IPS-15b (cell line): ENCODE results near the gene SRGAP2B.
"Not testable (repeated sequence)": the region's sequence is repeated elsewhere in the genome, so short reads cannot be mapped to it uniquely, and the experiment has no call there.

Experiments
- H3K27me3 ChIP-seq: one replicate; pipeline ENCODE4 v1.6.1; 2013; ENCODE audit warnings: low read length; ENCODE audit not compliant: control insufficient read depth, insufficient read depth
- H3K36me3 ChIP-seq: one replicate; pipeline ENCODE4 v1.6.1; 2013; ENCODE audit warnings: low read length; ENCODE audit not compliant: control insufficient read depth, insufficient read depth
- H3K4me1 ChIP-seq: one replicate; pipeline ENCODE4 v1.6.1; 2013; ENCODE audit warnings: mild to moderate bottlenecking, low read length; ENCODE audit not compliant: control insufficient read depth, insufficient read depth
- H3K4me3 ChIP-seq: one replicate; pipeline ENCODE4 v1.5.1; 2013; ENCODE audit warnings: low read depth, low read length
- H3K9ac ChIP-seq: one replicate; pipeline ENCODE4 v1.6.1; 2013; ENCODE audit warnings: low read depth, mild to moderate bottlenecking, low read length
- H3K9me3 ChIP-seq: one replicate; pipeline ENCODE4 v1.6.1; 2013; ENCODE audit warnings: mild to moderate bottlenecking, low read length; ENCODE audit not compliant: control insufficient read depth, insufficient read depth

The SRGAP2B gene

GRCh38 chr1:144889450-144890115, 205.5 kb downstream of the SRGAP2B start:
- H3K36me3 ChIP-seq, H3K9me3 ChIP-seq, H3K9ac ChIP-seq, H3K4me3 ChIP-seq, H3K27me3 ChIP-seq, H3K4me1 ChIP-seq: not testable (repeated sequence)

- not testable (repeated sequence) for H3K36me3 ChIP-seq, H3K4me1 ChIP-seq, H3K4me3 ChIP-seq, H3K9me3 ChIP-seq, H3K9ac ChIP-seq, H3K27me3 ChIP-seq
Measured at GRCh38 chr1:144883022-144883421, 212.1 kb downstream of the SRGAP2B start.

- not testable (repeated sequence) for H3K9me3 ChIP-seq, H3K27me3 ChIP-seq, H3K9ac ChIP-seq, H3K4me1 ChIP-seq, H3K36me3 ChIP-seq, H3K4me3 ChIP-seq
Measured at GRCh38 chr1:144882343-144882742, 212.8 kb downstream of the SRGAP2B start.

- not testable (repeated sequence) for H3K4me3 ChIP-seq, H3K27me3 ChIP-seq, H3K9me3 ChIP-seq, H3K4me1 ChIP-seq, H3K9ac ChIP-seq, H3K36me3 ChIP-seq
Measured at GRCh38 chr1:144858607-144859006, 236.5 kb downstream of the SRGAP2B start.
